ENCODE data around the gene ZNF213.
"Not testable (repeated sequence)": the region's sequence is repeated elsewhere in the genome, so short reads cannot be mapped to it uniquely, and the experiment has no call there.

Gene ZNF213

GRCh38 chr16:3129137-3130131, 5.4 kb upstream of the ZNF213 start:
- DNase-seq (ENCODE audit: low read depth in 2 of 2, low spot score in 1 of 2): peak in 1 of 2 donors; percentile 52

- DNase-seq (ENCODE audit: low read depth in 2 of 2, low spot score in 1 of 2): no peak
Measured at GRCh38 chr16:3131755-3132377, 3.0 kb upstream of the ZNF213 start.

GRCh38 chr16:3133844-3134243, 985 bp upstream of the ZNF213 start:
- no peak for DNase-seq (ENCODE audit: low read depth in 2 of 2, low spot score in 1 of 2)

- DNase-seq (ENCODE audit: low read depth in 2 of 2, low spot score in 1 of 2): no peak
Measured at GRCh38 chr16:3135126-3135715, 392 bp downstream of the ZNF213 start.

- no peak for DNase-seq (ENCODE audit: low read depth in 2 of 2, low spot score in 1 of 2)
Measured at GRCh38 chr16:3137267-3137666, 2.4 kb downstream of the ZNF213 start.

GRCh38 chr16:3138342-3138741, 3.5 kb downstream of the ZNF213 start:
- DNase-seq (ENCODE audit: low read depth in 2 of 2, low spot score in 1 of 2): no peak

- no peak for DNase-seq (ENCODE audit: low read depth in 2 of 2, low spot score in 1 of 2)
Measured at GRCh38 chr16:3138823-3139426, 4.1 kb downstream of the ZNF213 start.

- DNase-seq (ENCODE audit: low read depth in 2 of 2, low spot score in 1 of 2): not testable (repeated sequence)
Measured at GRCh38 chr16:3139561-3139960, 4.7 kb downstream of the ZNF213 start.

GRCh38 chr16:3140603-3141427, 6.0 kb downstream of the ZNF213 start:
- no peak for DNase-seq (ENCODE audit: low read depth in 2 of 2, low spot score in 1 of 2)

- no peak for DNase-seq (ENCODE audit: low read depth in 2 of 2, low spot score in 1 of 2)
Measured at GRCh38 chr16:3141781-3142311, 7.0 kb downstream of the ZNF213 start.

- no peak for DNase-seq (ENCODE audit: low read depth in 2 of 2, low spot score in 1 of 2)
Measured at GRCh38 chr16:3142327-3142726, 7.5 kb downstream of the ZNF213 start.

- no peak for DNase-seq (ENCODE audit: low read depth in 2 of 2, low spot score in 1 of 2)
Measured at GRCh38 chr16:3142770-3143169, 7.9 kb downstream of the ZNF213 start.

GRCh38 chr16:3143189-3143588, 8.4 kb downstream of the ZNF213 start:
- DNase-seq (ENCODE audit: low read depth in 2 of 2, low spot score in 1 of 2): no peak

GRCh38 chr16:3143598-3144320, 8.9 kb downstream of the ZNF213 start:
- DNase-seq (ENCODE audit: low read depth in 2 of 2, low spot score in 1 of 2): no peak

- DNase-seq (ENCODE audit: low read depth in 2 of 2, low spot score in 1 of 2): no peak
Measured at GRCh38 chr16:3144321-3144983, 9.6 kb downstream of the ZNF213 start.

- DNase-seq (ENCODE audit: low read depth in 2 of 2, low spot score in 1 of 2): no peak
Measured at GRCh38 chr16:3145151-3145550, 10.3 kb downstream of the ZNF213 start.

- DNase-seq (ENCODE audit: low read depth in 2 of 2, low spot score in 1 of 2): no peak
Measured at GRCh38 chr16:3145660-3146059, 10.8 kb downstream of the ZNF213 start.

- no peak for DNase-seq (ENCODE audit: low read depth in 2 of 2, low spot score in 1 of 2)
Measured at GRCh38 chr16:3147046-3147756, 12.4 kb downstream of the ZNF213 start.

- no peak for DNase-seq (ENCODE audit: low read depth in 2 of 2, low spot score in 1 of 2)
Measured at GRCh38 chr16:3147757-3148104, 12.9 kb downstream of the ZNF213 start.
